Activated CD4-positive, alpha-beta T cell treated with anti-CD3 and anti-CD28 coated beads, Interleukin-2, amount 50 U/mL, for 24 hours (primary cell): Measurements from ENCODE around the gene CADM3.

Experiments used
- DNase-seq, 2 donors: peaks; one replicate each; pipeline ENCODE4 v3.0.0-alpha.2; 2020; ENCODE audit warnings: low read depth in 1 of 2, low spot score in 1 of 2

The CADM3 gene

DNA sequence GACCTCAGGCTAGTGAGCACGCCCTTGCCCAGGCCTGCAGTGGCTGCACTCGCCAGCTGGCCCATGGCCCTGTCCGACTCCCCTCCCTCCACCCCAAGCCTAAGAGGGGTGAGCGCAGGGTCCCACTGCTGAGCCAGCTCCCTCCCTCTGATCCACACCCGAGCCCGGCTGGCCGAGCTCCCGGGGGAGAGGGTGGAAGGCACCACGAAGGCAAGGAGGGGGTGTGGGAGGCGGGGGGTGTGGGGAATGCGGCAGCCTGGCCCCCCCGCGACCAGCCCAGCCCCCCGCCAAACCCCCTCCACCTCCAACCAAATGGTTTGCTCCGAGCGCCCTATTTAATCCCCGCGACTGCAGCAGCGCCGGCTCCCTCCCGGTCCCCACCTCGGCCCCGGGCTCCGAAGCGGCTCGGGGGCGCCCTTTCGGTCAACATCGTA is at the start of gene CADM3:
Gene CADM3, plus strand, starts transcription at position 362 of the 434 bp plus-strand sequence. CDS start 151 bp downstream, outside the sequence.
- DNase-seq: no peak

DNA sequence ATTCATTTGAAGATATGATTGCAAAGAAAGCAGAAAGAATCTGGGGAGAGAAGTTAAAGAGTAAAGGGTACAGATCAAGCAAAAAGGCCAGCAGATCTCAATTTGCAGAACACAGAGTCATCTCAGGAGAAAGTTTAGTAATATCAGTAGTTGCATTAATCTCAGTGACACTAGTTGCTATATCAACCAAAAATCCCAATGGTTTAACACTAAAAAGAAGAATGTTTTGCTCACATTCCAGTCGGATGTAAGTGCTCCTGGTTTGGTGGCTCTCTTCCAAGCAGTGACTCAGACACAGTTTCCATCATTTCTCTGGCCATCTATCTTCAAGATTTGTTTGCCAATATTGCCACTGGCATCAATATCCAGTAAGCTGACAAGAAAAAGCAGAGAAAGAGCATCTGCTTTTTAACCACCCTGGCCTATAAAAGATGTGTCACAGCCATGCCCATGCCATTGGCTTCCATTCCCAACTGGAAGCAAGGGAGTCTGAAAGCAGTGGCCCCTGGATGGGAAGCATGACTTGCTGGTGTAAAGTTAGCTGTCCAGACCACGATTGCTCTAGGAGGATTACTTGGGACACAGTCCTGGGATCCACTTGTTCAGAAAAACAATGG is 49.3 kb upstream of the CADM3 start:
- no peak for DNase-seq

DNA sequence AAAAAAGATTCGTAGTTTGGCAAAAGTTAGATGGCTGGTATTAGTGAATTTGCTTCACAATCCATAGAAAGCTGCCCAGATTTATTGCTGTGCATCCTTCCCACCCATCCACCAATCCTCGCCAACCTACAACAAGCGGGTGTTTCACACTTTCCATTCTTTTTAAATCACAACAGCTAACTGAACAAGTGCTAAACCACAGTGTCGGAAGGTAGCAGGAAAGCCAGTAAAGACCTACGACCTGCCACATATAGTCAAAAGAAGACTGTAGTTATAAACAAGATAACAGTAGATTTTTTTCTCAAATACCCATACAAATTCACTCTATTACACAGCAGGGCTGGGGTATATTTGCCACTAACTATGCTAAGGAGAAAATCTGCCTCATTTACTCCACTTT is 47.8 kb upstream of the CADM3 start:
- DNase-seq: no peak

DNA sequence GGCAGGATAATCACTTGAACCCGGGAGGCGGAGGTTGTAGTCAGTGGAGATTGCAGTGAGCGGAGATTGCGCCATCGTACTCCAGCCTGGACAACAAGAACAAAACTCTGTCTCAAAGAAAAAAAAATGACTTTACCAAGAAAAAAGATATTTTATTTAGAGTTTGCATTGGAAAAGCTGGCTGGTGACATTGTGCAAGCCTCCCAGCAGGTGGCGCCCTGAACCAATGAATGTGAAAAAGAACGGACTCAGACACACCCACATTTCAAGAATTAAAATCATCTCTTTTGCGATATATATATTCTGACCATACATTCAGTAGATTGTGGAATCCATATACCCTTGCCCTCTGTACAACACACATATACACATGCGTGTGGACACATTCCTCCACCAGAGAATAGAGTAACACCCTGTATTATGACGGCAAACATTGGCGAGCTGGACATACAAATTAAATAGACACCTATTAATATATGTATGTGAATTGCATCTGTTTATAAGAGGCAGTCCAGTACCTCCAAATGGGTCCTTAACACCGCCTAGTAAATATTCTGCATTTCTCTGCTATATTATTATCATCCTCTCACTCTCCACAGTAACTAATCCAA is 39.0 kb upstream of the CADM3 start:
- DNase-seq: peak; percentile 47 to 60

GRCh38 chr1:159140474-159140873 is 30.9 kb upstream of the CADM3 start:
- DNase-seq: no peak

GRCh38 chr1:159141584-159142390 is 29.6 kb upstream of the CADM3 start:
- no peak for DNase-seq

DNA sequence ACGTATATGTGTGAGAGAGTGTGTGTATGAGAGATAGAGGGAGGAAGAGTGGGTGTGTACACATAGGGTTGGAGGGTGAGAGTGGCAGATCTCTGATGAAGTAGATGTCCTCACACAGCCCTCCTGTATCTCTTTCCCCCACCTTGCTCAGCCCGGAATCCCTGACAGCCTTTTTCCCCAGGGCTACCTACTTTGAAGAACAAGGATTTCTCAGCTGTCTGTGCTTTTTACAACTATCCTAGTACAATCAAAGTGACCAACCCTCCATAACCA is 29.1 kb upstream of the CADM3 start:
- no peak for DNase-seq

DNA sequence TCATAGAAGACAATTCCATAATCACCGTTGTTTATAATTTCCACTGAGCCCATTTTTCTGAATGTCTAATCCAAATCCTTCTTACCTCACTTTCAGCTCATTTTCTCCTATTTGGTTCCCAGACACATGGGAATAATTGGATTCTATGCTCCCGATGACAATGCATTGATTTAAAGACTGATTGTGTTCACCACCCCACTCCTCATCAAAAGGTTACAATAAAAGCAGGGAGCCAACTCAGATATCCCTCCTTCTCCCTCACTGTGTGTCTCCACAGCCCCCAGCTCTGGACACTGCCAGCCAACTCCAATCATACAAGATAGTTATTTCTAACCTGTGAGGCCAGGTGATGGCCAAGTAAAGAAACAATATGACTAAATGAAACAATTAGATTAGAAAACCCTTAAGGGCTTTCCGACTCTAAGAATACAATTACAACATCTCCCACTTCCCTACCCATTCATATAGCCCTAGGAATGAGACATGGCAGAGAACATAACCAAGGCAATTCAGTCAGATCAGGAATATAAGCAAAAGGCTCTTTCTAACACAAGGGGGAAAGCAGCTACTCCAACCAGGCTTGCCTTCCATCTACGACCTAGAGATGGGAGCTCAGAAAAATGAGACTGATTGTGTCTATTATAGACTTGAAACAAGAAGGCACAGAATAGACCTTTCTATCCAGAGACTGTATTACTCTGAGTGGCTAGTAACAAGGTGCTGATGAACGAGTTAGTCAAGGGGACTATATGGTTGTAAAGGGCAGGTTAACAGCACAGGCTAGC is 28.5 kb upstream of the CADM3 start:
- DNase-seq: no peak

DNA sequence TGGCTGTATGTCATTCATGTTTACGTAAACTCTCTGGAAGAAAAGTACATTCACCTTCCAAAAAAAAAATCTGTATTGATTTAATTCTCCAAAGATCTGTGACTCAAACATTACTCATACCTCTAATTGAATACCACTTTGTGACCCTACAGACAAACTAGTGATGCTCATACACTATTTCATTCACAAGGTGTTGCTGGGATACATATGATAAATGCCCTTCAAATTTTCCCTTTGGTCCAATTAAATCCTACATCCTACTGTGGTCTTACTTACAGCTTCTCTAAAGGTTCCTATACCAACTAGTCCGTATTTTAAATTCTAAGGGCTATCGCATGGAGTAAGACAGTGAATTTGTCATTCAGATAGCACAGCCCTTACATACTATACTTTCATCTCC is 26.8 kb upstream of the CADM3 start:
- DNase-seq: no peak

GRCh38 chr1:159146980-159147379 is 24.4 kb upstream of the CADM3 start:
- DNase-seq: no peak

DNA sequence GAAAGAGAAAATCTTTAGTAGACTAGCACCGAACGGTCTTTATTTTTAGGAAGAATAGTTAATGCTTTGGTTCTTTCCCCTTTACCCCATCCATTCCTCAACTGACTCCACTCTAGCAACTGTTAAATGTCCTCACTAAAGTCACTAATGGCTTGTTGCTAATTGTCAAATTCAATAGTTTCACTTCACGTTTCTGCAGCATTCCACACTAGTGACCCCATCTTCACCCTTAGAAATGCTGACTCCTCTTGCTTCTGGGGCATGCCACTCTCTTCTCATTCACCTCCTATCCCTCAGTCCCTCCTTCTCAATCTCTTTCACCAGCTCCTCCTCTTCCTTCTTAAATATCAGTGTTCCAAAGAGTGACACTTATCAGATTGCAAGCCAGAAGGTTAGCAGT is 19.4 kb upstream of the CADM3 start:
- no peak for DNase-seq

- peak; percentile 15 to 50 for DNase-seq
Measured at GRCh38 chr1:159161001-159161718, 10.3 kb upstream of the CADM3 start.

DNA sequence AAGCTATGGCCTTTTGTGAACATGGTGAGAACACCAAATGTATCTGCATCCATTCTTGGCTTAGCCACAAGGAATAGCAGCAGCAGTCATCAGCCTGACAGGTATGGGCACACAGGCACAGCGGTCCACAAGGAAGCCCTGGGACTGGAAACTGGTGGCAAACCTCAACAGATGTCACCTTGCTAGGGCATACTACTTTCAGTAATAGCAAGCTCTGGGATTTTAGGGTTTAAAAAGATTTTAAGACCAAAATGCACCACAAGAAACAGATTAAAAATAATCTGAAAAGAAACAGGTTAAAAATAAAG is 9.7 kb upstream of the CADM3 start:
- no peak for DNase-seq

- DNase-seq: no peak
Measured at GRCh38 chr1:159162516-159163265, 8.7 kb upstream of the CADM3 start.

- DNase-seq: no peak
Measured at GRCh38 chr1:159163614-159164228, 7.7 kb upstream of the CADM3 start.

- DNase-seq: no peak
Measured at GRCh38 chr1:159168043-159168442, 3.4 kb upstream of the CADM3 start.

DNA sequence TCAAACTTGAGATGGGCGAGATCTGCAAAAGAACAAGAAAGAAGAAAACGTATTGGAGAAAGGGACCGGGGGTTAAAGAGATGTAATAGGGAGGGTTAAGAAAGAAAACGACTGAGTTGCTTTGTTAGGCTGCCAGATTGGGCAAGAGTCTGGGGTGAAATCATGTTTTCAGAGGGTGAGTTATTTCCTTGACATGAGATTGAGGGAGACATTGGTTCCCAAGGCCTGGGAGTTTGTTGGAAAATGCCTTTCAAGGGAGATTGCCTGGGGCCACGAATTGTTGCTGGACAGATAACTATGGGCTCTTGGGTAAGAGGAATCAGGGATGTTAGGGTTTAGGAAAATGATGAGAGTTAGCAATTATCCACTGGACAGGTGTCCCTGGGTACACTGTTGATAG is 776 bp upstream of the CADM3 start:
- no peak for DNase-seq

DNA sequence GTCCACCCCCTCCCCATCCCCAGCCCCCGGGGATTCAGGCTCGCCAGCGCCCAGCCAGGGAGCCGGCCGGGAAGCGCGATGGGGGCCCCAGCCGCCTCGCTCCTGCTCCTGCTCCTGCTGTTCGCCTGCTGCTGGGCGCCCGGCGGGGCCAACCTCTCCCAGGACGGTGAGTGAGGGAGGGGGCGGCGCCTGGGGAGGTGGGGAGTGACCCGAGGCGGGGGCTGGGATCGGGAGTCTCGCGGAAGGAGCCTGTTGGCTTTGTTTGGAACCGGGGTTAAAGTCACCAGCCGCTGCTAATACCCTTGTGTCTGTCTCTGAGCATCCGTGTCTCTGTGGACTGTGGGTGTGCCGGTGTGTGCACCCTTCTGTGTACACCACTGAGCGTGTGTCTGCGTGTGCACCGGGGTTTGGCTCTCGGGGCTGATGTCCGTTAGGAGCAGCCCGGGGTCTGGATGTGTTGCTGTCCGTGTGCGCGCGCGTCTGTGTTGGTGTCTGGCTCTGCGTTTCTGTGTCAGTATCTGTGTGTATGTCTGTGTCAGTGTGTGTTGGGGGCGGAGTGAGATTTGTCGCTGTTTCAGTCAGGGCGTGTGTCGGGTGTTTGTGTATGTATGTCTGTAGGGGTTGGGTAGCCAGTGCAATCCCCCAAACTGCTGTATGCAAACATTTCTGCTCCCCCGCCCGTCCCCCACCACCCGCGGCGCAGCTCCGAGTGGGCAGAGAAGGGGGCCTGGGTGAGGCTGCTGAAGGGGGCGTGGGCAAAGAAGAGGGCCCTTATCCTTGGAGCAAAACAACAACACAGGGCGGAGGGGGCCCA is 480 bp downstream of the CADM3 start:
- no peak for DNase-seq

GRCh38 chr1:159172614-159173291 is 1.3 kb downstream of the CADM3 start:
- no peak for DNase-seq
